Vagina (tissue), 2 donors: ENCODE measurements around the gene METTL25B.

ENCODE experiments used
- CTCF ChIP-seq, 3 experiments: fragments of 450-650 bp in 2 of 3; fragments of 200-600 bp in 1 of 3; sonication (generic) in 1 of 3; IDR thresholded peaks; one replicate each; pipeline ENCODE4 v1.5.1; 2017 to 2019; ENCODE audit warnings: antibody characterized with exemption in 3 of 3, mild to moderate bottlenecking in 2 of 3, moderate library complexity in 2 of 3
- POLR2A ChIP-seq, 2 donors: fragments of 450-650 bp; IDR thresholded peaks; one replicate each; pipeline ENCODE4 v1.6.1; 2017; ENCODE audit warnings: antibody characterized with exemption in 2 of 2, mild to moderate bottlenecking in 2 of 2, moderate library complexity in 2 of 2
- POLR2AphosphoS5 ChIP-seq, 2 donors: sonication (generic); formaldehyde crosslinking; IDR thresholded peaks; one replicate each; pipeline ENCODE4 v1.9.0; 2017; ENCODE audit warnings: antibody characterized with exemption in 2 of 2, mild to moderate bottlenecking in 2 of 2, low read depth in 1 of 2; ENCODE audit not compliant: insufficient read depth in 1 of 2

- TF ChIP-seq CTCF (IDR thresholded peaks at IDR 0.05), result no peak
- TF ChIP-seq POLR2A (IDR thresholded peaks at IDR 0.05), result no peak
- TF ChIP-seq POLR2AphosphoS5 (IDR thresholded peaks at IDR 0.05; ENCODE audit: insufficient read depth in 1 of 2, low read depth in 1 of 2), result no peak
Measured at GRCh38 chr1:156765666-156766065, 37.4 kb downstream of the METTL25B start.
